Psoas muscle (tissue), 8 donors: ENCODE measurements around the gene UBAP1. TPM values are rescaled to one million over a fixed set of nuclear protein-coding genes. Genes with fewer than 3 reads are reported as not detected.
"Not testable (repeated sequence)": the region's sequence is repeated elsewhere in the genome, so short reads cannot be mapped to it uniquely, and the experiment has no call there.

ENCODE experiments used
- ATAC-seq, 4 donors: fragments of 200-7000 bp; cut with Tn5 transposase; one replicate each; pipeline ENCODE4 v1.9.1; 2020; ENCODE audit warnings: moderate library complexity in 3 of 4, mild to moderate bottlenecking in 2 of 4
- DNase-seq, 2 donors: peaks; one replicate each; pipeline ENCODE4 v3.0.0-alpha.2; 2020
- H3K27ac ChIP-seq: fragments of 200-600 bp; one replicate; pipeline ENCODE4 v1.8.0; 2022
- H3K27me3 ChIP-seq, 3 donors: fragments of 200-600 bp in 1 of 3; one replicate each; pipeline versions ENCODE4 v1.6.1 to v1.8.0; 2013 to 2022; ENCODE audit warnings: low read length in 2 of 3, mild to moderate bottlenecking in 2 of 3, moderate library complexity in 1 of 3; ENCODE audit not compliant: insufficient read depth in 3 of 3
- H3K36me3 ChIP-seq, 2 donors: fragments of 200-600 bp in 1 of 2; one replicate each; pipeline versions ENCODE4 v1.6.1 to v1.8.0; 2013 to 2022; ENCODE audit warnings: low read depth in 1 of 2, mild to moderate bottlenecking in 1 of 2, moderate library complexity in 1 of 2; ENCODE audit not compliant: insufficient read depth in 1 of 2
- H3K4me1 ChIP-seq: fragments of 200-600 bp; one replicate; pipeline ENCODE4 v1.8.0; 2022
- H3K4me3 ChIP-seq: fragments of 200-600 bp; one replicate; pipeline ENCODE4 v1.8.0; 2022; ENCODE audit warnings: mild to moderate bottlenecking
- H3K9me3 ChIP-seq: fragments of 200-600 bp; one replicate; pipeline ENCODE4 v1.8.0; 2022
- WGBS, 3 donors: extraction: QIAGEN DNeasy Blood & Tissue Kit; methylation state at CpG; one replicate each; pipeline versions ENCODE4 v1.1.6 to v1.1.7; 2013; 5-methylcytosine and 5-hydroxymethylcytosine counted together
- intact Hi-C, 2 donors: fragments of 100-400 bp; cut with DNase I; formaldehyde crosslinking; loops; one replicate each; pipeline versions ENCODE4 v1.11.0 to v1.14.2; 2022
- polyA plus RNA-seq, 3 donors: library from polyadenylated mRNA; stranded (reverse); fragments of 200-250 nt; gene quantifications; one replicate each; pipeline ENCODE4 v1.2.3, GENCODE V29; 2013
- total RNA-seq, 4 donors: library from RNA; stranded (reverse); fragmentation: NEBNext Ultra II Directional in 2 of 4; extraction: Animal tissue kit (Norgen Biotek cat#: 25700) in 2 of 4; gene quantifications; one replicate each; pipeline versions ENCODE4 v1.2.1 to v1.2.4, GENCODE V29; 2021 to 2023
- TF ChIP-seq, protein P1 (sequence below): fragments of 200-600 bp; IDR thresholded peaks from one replicate; pipeline ENCODE4 v1.8.0; 2022; ENCODE audit warnings: antibody characterized with exemption
- donor health status: healthy with polysubstance abuse.
- donor health status: DM: no; HTN: no; CAD: no; lungs with moderate emphysema.
- donor health status: Bipolar disorder and iron deficiency.
- donor health status: healthy.
- donor health status: DM: yes; HTN: yes; CAD: no.
- donor health status: DM: no; HTN: no; CAD: no.
- donor health status: DM: no; HTN: no; CAD: no.
- donor health status: DM: yes; HTN: yes; CAD: no.

UBAP1 gene
- total and polyA plus RNA-seq, 7 donors, result 55.8 to 203 (median 89.6) TPM

DNA sequence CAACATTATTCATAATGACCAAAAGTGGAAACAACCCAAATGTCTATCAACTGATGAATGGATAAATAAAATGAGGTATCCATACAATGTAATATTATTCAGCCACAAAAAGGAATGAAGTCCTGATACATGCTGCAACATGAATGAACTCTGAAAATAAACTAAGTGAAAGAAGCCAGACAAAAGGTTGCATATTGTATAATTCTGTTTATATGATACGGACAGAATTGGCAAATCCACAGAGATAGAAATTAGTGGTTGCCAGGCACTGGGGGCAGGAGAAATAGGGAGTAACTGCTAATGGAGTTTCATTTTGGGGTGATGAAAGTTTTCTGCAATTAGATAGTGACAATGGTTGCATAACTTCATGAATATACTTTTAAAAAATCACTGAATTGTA lies 103.3 kb downstream of the UBAP1 start:
- no peaks in the 10 kb centered on the region for H3K36me3 ChIP-seq
- 94 to 98% (median 97%) methylated on average over 1 of the region's 1 CpG for WGBS, 3 donors
- H3K27me3 ChIP-seq, result no peaks in the 10 kb centered on the region
- H3K4me3 ChIP-seq, result no peak overlapping the region
- no peaks in the 10 kb centered on the region for H3K9me3 ChIP-seq
- TF ChIP-seq, protein P1, sequence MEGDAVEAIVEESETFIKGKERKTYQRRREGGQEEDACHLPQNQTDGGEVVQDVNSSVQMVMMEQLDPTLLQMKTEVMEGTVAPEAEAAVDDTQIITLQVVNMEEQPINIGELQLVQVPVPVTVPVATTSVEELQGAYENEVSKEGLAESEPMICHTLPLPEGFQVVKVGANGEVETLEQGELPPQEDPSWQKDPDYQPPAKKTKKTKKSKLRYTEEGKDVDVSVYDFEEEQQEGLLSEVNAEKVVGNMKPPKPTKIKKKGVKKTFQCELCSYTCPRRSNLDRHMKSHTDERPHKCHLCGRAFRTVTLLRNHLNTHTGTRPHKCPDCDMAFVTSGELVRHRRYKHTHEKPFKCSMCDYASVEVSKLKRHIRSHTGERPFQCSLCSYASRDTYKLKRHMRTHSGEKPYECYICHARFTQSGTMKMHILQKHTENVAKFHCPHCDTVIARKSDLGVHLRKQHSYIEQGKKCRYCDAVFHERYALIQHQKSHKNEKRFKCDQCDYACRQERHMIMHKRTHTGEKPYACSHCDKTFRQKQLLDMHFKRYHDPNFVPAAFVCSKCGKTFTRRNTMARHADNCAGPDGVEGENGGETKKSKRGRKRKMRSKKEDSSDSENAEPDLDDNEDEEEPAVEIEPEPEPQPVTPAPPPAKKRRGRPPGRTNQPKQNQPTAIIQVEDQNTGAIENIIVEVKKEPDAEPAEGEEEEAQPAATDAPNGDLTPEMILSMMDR, result no peak
- H3K4me1 ChIP-seq, result no peaks in the 10 kb centered on the region
- intact Hi-C loops, result no loop called here
- ATAC-seq, result no peak
- no peak overlapping the region for H3K27ac ChIP-seq
- no peak for DNase-seq

DNA sequence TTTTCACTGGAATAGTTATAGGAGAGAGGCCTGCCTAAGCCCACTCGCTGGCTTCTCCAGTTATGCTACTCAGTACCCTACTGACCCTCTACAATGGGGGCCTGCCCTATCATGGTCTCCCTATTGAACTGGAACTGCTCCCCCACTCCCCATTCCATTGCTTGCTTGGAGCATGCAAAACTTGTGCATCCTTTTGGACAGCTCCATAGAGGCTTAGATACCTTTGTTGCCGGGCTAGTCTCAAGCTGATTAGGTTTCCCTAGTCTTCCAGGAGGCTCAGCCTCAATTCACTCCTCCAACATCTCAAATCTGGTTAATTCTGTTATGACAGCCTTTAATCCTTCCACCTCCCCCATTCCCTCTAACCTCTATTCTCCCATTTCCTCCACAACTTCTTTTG lies 110.3 kb downstream of the UBAP1 start:
- DNase-seq, result no peak
- TF ChIP-seq, protein P1, result no peak
- intact Hi-C loops, result no loop called here
- ATAC-seq, result no peak
- no peaks in the 10 kb centered on the region for H3K27me3 ChIP-seq
- no peaks in the 10 kb centered on the region for H3K4me1 ChIP-seq
- WGBS, 3 donors, result 75 to 84% (median 77%) methylated on average over 2 of the region's 2 CpGs
- H3K4me3 ChIP-seq, result no peak overlapping the region
- H3K36me3 ChIP-seq, result no peaks in the 10 kb centered on the region
- no peaks in the 10 kb centered on the region for H3K9me3 ChIP-seq
- no peak overlapping the region for H3K27ac ChIP-seq

DNA sequence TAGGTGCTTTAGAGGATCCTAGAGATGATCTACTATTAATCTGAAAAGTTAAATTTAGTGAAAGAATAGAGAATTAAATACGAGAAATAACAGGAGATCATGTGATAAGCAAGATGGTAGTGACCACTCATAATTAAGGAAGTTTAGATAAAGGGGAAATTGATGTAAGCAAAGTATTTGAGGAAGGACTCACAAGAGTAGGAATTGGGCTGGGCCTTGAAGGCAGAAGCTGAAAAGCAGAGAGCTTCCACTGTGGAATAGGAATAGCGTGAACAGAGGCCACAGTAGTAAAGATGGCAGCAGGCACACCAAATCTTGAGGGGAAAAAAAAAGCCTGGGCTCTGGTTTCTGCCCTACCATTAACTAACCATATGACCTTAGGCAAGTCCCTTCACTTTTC lies 112.2 kb downstream of the UBAP1 start:
- DNase-seq (no peak), ATAC-seq (no peak)
- TF ChIP-seq, protein P1, result no peak
- 93 to 95% (median 93%) methylated on average over 2 of the region's 2 CpGs for WGBS, 3 donors
- H3K9me3 ChIP-seq, result no peaks in the 10 kb centered on the region
- H3K27ac ChIP-seq, result no peak overlapping the region
- H3K4me1 ChIP-seq, result no peaks in the 10 kb centered on the region
- intact Hi-C loops, result no loop called here
- H3K4me3 ChIP-seq, result no peak overlapping the region
- no peaks in the 10 kb centered on the region for H3K36me3 ChIP-seq
- H3K27me3 ChIP-seq, result no peaks in the 10 kb centered on the region

DNA sequence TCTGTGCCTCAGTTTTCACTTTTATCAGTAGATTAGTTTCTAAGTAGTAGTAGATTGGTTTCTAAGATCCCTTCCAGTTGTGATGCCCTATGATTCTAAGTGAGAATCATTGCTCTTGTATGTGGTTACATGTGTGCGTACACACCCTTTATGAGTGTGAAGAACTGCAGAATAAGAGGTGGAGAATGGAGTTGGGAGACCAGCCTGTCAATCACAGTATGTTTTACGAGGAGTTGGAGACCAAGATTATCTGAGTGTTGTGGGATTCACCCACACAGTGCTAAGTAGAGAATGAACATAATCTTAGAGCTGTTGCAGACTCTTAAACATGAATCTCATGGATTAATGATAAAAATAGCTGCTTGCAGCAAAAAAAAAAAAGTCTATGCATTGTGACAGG lies 112.6 kb downstream of the UBAP1 start:
- 93 to 96% (median 95%) methylated on average over 2 of the region's 2 CpGs for WGBS, 3 donors
- Histone ChIP-seq H3K4me3 (no peak overlapping the region), H3K36me3 (no peaks in the 10 kb centered on the region), H3K9me3 (no peaks in the 10 kb centered on the region), H3K27ac (no peak overlapping the region), H3K27me3 (no peaks in the 10 kb centered on the region), H3K4me1 (no peaks in the 10 kb centered on the region)
- no peak for DNase-seq
- intact Hi-C loops, result no loop called here
- no peak for ATAC-seq
- TF ChIP-seq, protein P1, result no peak

DNA sequence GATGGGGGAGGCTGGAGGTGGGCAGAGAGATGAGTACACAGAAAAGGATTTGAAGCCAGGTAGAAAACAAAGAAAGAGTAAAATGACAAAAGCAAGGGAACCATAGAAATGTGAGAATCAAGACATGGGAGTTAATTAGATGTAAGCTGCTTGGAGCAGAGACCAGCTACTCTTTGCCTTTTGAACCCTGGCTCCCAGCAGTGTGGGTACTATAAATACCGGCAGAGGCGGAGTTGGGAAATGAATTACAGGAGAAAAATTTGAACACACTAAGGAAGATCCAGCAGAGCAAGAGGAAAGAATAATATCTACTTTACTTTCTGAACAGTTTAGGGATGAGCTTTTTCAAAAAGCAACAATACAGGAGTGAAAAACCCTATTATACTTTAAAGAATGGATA lies 113.7 kb downstream of the UBAP1 start:
- Histone ChIP-seq H3K36me3 (no peaks in the 10 kb centered on the region), H3K27me3 (no peaks in the 10 kb centered on the region), H3K27ac (no peak overlapping the region), H3K4me1 (no peaks in the 10 kb centered on the region), H3K4me3 (no peak overlapping the region), H3K9me3 (no peaks in the 10 kb centered on the region)
- intact Hi-C loops, result no loop called here
- 47 to 59% (median 53%) methylated on average over 2 of the region's 2 CpGs for WGBS, 3 donors
- TF ChIP-seq, protein P1, result no peak
- no peak for DNase-seq
- ATAC-seq, result no peak

DNA sequence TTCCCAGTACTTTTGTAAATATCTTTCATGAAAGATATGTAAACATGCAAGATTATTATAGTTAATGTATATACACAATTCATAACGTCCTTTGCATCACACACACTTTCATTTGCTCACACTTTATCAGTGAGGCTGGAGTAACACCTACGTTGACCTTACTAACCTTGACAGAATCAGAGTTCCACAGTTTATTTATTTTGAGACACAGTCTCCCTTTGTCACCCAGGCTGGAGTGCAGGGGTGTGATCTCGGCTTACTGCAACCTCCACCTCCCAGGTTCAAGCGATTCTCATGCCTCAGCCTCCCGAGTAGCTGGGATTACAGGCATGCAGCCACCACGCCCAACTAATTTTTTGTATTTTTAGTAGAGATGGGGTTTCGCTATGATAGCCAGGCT lies 122.2 kb downstream of the UBAP1 start:
- H3K4me3 ChIP-seq, H3K27ac ChIP-seq, intact Hi-C loops, H3K27me3 ChIP-seq, H3K9me3 ChIP-seq, DNase-seq, H3K4me1 ChIP-seq, H3K36me3 ChIP-seq, ATAC-seq: not testable (repeated sequence)
- WGBS, 3 donors, result 89 to 93% (median 89%) methylated on average over 7 of the region's 7 CpGs
